ENCODE results near the gene ROR2. TPM values are rescaled to one million over a fixed set of nuclear protein-coding genes. Genes with fewer than 3 reads are reported as not detected.

Gene ROR2
- total and polyA plus RNA-seq, 2 experiments from 2014 or later, result 7.1 to 12.9 TPM

DNA sequence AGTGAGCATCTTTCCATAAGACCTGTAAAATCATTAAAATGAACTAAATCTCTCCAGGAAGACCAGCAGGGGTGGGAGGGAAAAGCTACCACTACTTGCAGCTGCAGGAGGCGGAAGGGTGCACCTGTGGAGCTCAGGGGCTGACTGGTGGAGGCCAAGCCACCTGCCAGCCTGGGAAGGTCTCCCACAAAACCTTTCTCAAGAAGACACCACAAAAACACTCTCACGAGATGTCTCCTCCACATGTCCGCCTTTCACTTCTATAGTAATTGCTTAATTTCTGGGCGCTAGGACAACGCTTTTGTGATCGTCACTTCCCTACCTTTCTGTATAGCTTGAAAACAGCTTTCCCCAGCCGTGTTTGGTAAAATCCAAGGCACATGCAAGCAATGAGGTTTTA, 114.4 kb downstream of the ROR2 start:
- H3K9me2 ChIP-seq (ENCODE audit: insufficient read depth), result no peaks in the 10 kb centered on the region
- 96% methylated on average over 7 of the region's 7 CpGs for WGBS, 2 experiments (ENCODE audit: low coverage in 1 of 2, low lambda C conversion rate in 2 of 2, missing lambda C conversion rate in 2 of 2)
- no peaks in the 10 kb centered on the region for H3K9me3 ChIP-seq (ENCODE audit: low read depth)
- H3K27me3 ChIP-seq (replicated peaks; ENCODE audit: insufficient read depth), result no peaks in the 10 kb centered on the region
- no peaks in the 10 kb centered on the region for H3K36me3 ChIP-seq (ENCODE audit: low read depth)
- no peak overlapping the region for H3K9ac ChIP-seq
- in situ Hi-C loops (cut with MboI), result no loop called here
- H4K20me1 ChIP-seq (ENCODE audit: insufficient read depth), result no peaks in the 10 kb centered on the region
- H3K4me3 ChIP-seq, result no peak overlapping the region
- no peak overlapping the region for H3K4me2 ChIP-seq (ENCODE audit: unreplicated experiment)
- peaks cover 6% of the 10 kb centered on the region; the same call in 1 of the 2 replicates for H3K79me2 ChIP-seq (ENCODE audit: insufficient read depth)
- no peaks in the 10 kb centered on the region for H3F3A ChIP-seq (ENCODE audit: insufficient read depth)
- no peak overlapping the region for H2AFZ ChIP-seq
- peaks cover 3% of the 10 kb centered on the region; the same call in 1 of the 2 replicates for H3K4me1 ChIP-seq (ENCODE audit: insufficient read depth)
- no peak for DNase-seq
- no peak overlapping the region for H3K27ac ChIP-seq
- no peak for TF ChIP-seq EZH2phosphoT487 (IDR thresholded peaks at IDR 0.05; ENCODE audit: insufficient read depth, low read depth)
- TF ChIP-seq EZH2 (IDR thresholded peaks at IDR 0.05; ENCODE audit: insufficient read depth, poor library complexity, severe bottlenecking), result no peak

GRCh38 chr9:91835216-91835615, 114.8 kb downstream of the ROR2 start:
- Histone ChIP-seq H3K4me2 (ENCODE audit: unreplicated experiment) (no peak overlapping the region), H3K79me2 (ENCODE audit: insufficient read depth) (peaks cover 6% of the 10 kb centered on the region; the same call in 1 of the 2 replicates), H3K9me2 (ENCODE audit: insufficient read depth) (no peaks in the 10 kb centered on the region), H3K9me3 (ENCODE audit: low read depth) (no peaks in the 10 kb centered on the region), H3K27me3 (replicated peaks; ENCODE audit: insufficient read depth) (no peaks in the 10 kb centered on the region), H3F3A (ENCODE audit: insufficient read depth) (no peaks in the 10 kb centered on the region), H3K27ac (no peak overlapping the region), H3K36me3 (ENCODE audit: low read depth) (no peaks in the 10 kb centered on the region), H3K4me1 (ENCODE audit: insufficient read depth) (peaks cover 3% of the 10 kb centered on the region; the same call in 1 of the 2 replicates), H4K20me1 (ENCODE audit: insufficient read depth) (no peaks in the 10 kb centered on the region), H3K9ac (no peak overlapping the region), H3K4me3 (no peak overlapping the region), H2AFZ (no peak overlapping the region)
- 66 to 72% methylated on average over 5 of the region's 5 CpGs for WGBS, 2 experiments (ENCODE audit: low coverage in 1 of 2, low lambda C conversion rate in 2 of 2, missing lambda C conversion rate in 2 of 2)
- in situ Hi-C loops (cut with MboI), result no loop called here
- TF ChIP-seq EZH2 (IDR thresholded peaks at IDR 0.05; ENCODE audit: insufficient read depth, poor library complexity, severe bottlenecking) (no peak), EZH2phosphoT487 (IDR thresholded peaks at IDR 0.05; ENCODE audit: insufficient read depth, low read depth) (no peak)
- no peak for DNase-seq

- no peaks in the 10 kb centered on the region for H3K27me3 ChIP-seq (replicated peaks; ENCODE audit: insufficient read depth)
- H3K9ac ChIP-seq, result no peak overlapping the region
- H3K27ac ChIP-seq, result no peak overlapping the region
- H3K4me1 ChIP-seq (ENCODE audit: insufficient read depth), result peaks cover 3% of the 10 kb centered on the region; the same call in 1 of the 2 replicates
- in situ Hi-C loops (cut with MboI), result no loop called here
- H4K20me1 ChIP-seq (ENCODE audit: insufficient read depth), result no peaks in the 10 kb centered on the region
- WGBS, 2 experiments (ENCODE audit: low coverage in 1 of 2, low lambda C conversion rate in 2 of 2, missing lambda C conversion rate in 2 of 2), result 70 to 72% methylated on average over 3 of the region's 3 CpGs
- no peaks in the 10 kb centered on the region for H3F3A ChIP-seq (ENCODE audit: insufficient read depth)
- H3K4me3 ChIP-seq, result no peak overlapping the region
- no peak overlapping the region for H3K4me2 ChIP-seq (ENCODE audit: unreplicated experiment)
- TF ChIP-seq EZH2phosphoT487 (IDR thresholded peaks at IDR 0.05; ENCODE audit: insufficient read depth, low read depth) (no peak), EZH2 (IDR thresholded peaks at IDR 0.05; ENCODE audit: insufficient read depth, poor library complexity, severe bottlenecking) (no peak)
- no peaks in the 10 kb centered on the region for H3K9me3 ChIP-seq (ENCODE audit: low read depth)
- peaks cover 6% of the 10 kb centered on the region; the same call in 1 of the 2 replicates for H3K79me2 ChIP-seq (ENCODE audit: insufficient read depth)
- no peaks in the 10 kb centered on the region for H3K36me3 ChIP-seq (ENCODE audit: low read depth)
- no peak for DNase-seq
- H3K9me2 ChIP-seq (ENCODE audit: insufficient read depth), result no peaks in the 10 kb centered on the region
- no peak overlapping the region for H2AFZ ChIP-seq
These were observed 115.3 kb downstream of the ROR2 start for GRCh38 chr9:91834740-91835139.

DNA sequence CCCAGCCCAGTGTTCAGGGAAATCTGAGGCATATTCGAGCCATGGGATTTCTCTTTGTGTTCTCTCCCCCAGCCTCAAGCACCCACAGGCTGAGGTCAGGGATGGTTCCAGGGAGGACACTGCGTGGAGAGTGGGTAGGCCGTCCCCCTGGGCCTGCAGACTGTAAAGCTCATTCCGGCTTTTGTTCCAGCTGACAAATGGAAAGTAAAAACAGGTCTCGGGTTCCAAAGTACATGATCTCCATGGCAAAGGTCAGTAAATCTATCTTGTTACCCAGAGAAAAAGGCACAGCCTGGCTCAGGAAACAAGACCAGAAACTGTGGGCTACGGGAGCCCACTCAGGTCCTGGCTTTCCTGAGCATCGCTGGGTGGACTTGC, 116.2 kb downstream of the ROR2 start:
- no peak overlapping the region for H3K4me2 ChIP-seq (ENCODE audit: unreplicated experiment)

More for the DNA sequence above, 116.2 kb downstream of the ROR2 start:
- no peaks in the 10 kb centered on the region for H3K27me3 ChIP-seq (replicated peaks; ENCODE audit: insufficient read depth)
- no peaks in the 10 kb centered on the region for H3K9me2 ChIP-seq (ENCODE audit: insufficient read depth)
- in situ Hi-C loops (cut with MboI), result no loop called here
- no peak for DNase-seq
- peaks cover 6% of the 10 kb centered on the region; the same call in 1 of the 2 replicates for H3K79me2 ChIP-seq (ENCODE audit: insufficient read depth)
- 51 to 61% methylated on average over 7 of the region's 7 CpGs for WGBS, 2 experiments (ENCODE audit: low coverage in 1 of 2, low lambda C conversion rate in 2 of 2, missing lambda C conversion rate in 2 of 2)
- TF ChIP-seq EZH2 (IDR thresholded peaks at IDR 0.05; ENCODE audit: insufficient read depth, poor library complexity, severe bottlenecking) (no peak), EZH2phosphoT487 (IDR thresholded peaks at IDR 0.05; ENCODE audit: insufficient read depth, low read depth) (no peak)
- no peaks in the 10 kb centered on the region for H3K36me3 ChIP-seq (ENCODE audit: low read depth)
- no peak overlapping the region for H3K4me3 ChIP-seq
- no peaks in the 10 kb centered on the region for H4K20me1 ChIP-seq (ENCODE audit: insufficient read depth)
- no peak overlapping the region for H3K9ac ChIP-seq
- H3K4me1 ChIP-seq (ENCODE audit: insufficient read depth), result peaks cover 3% of the 10 kb centered on the region; the same call in 1 of the 2 replicates
- no peaks in the 10 kb centered on the region for H3F3A ChIP-seq (ENCODE audit: insufficient read depth)
- no peak overlapping the region for H3K27ac ChIP-seq
- no peaks in the 10 kb centered on the region for H3K9me3 ChIP-seq (ENCODE audit: low read depth)
- H2AFZ ChIP-seq, result no peak overlapping the region

All from GM23248 (cell line).